Lung (tissue), 12 donors: ENCODE data around the gene KRTCAP3. TPM values are rescaled to one million over a fixed set of nuclear protein-coding genes. Genes with fewer than 3 reads are reported as not detected.

ENCODE experiments used
- ATAC-seq: fragments of 200-7000 bp; cut with Tn5 transposase; one replicate; pipeline ENCODE4 v1.9.1; 2020; ENCODE audit warnings: moderate number of reproducible peaks; ENCODE audit not compliant: insufficient read depth, low FRiP score
- DNase-seq, 3 donors: peaks; one replicate each; pipeline ENCODE4 v3.0.0-alpha.2; 2013 to 2017
- H3K27ac ChIP-seq, 2 donors: one replicate each; pipeline ENCODE4 v1.5.1; 2013; ENCODE audit warnings: mild to moderate bottlenecking in 2 of 2, moderate library complexity in 2 of 2, control low read depth in 1 of 2, inconsistent platforms in 1 of 2, low read depth in 1 of 2, low read length in 1 of 2
- H3K27me3 ChIP-seq, 3 donors: one replicate each; pipeline ENCODE4 v1.5.1; 2013; ENCODE audit warnings: low read length in 2 of 3; ENCODE audit not compliant: control insufficient read depth in 3 of 3, insufficient read depth in 3 of 3
- H3K36me3 ChIP-seq, 4 donors: one replicate each; pipeline ENCODE4 v1.5.1; 2013; ENCODE audit warnings: low read length in 4 of 4, mild to moderate bottlenecking in 1 of 4, moderate library complexity in 1 of 4; ENCODE audit not compliant: control insufficient read depth in 4 of 4, insufficient read depth in 4 of 4
- H3K4me1 ChIP-seq, 5 donors: one replicate each; pipeline ENCODE4 v1.5.1; 2013; ENCODE audit warnings: low read length in 5 of 5, mild to moderate bottlenecking in 2 of 5, moderate library complexity in 1 of 5; ENCODE audit not compliant: control insufficient read depth in 5 of 5, insufficient read depth in 5 of 5
- H3K4me3 ChIP-seq: one replicate; pipeline ENCODE4 v1.5.1; 2013; ENCODE audit warnings: mild to moderate bottlenecking, control low read depth, moderate library complexity
- H3K9ac ChIP-seq, 2 donors: one replicate each; pipeline ENCODE4 v1.5.1; 2013; ENCODE audit warnings: low read length in 2 of 2, control low read depth in 1 of 2; ENCODE audit not compliant: insufficient read depth in 1 of 2
- H3K9me3 ChIP-seq, 4 donors: one replicate each; pipeline ENCODE4 v1.5.1; 2013; ENCODE audit warnings: low read length in 3 of 4, mild to moderate bottlenecking in 1 of 4, moderate library complexity in 1 of 4; ENCODE audit not compliant: control insufficient read depth in 4 of 4, insufficient read depth in 3 of 4
- WGBS, 2 donors: extraction: QIAGEN DNeasy Blood & Tissue Kit; methylation state at CpG; one replicate each; pipeline ENCODE4 v1.1.7; 2013; 5-methylcytosine and 5-hydroxymethylcytosine counted together
- polyA plus RNA-seq, 2 donors: library from polyadenylated mRNA; stranded (reverse); fragments of 200-250 nt; gene quantifications; one replicate each; pipeline ENCODE4 v1.2.1, GENCODE V29; 2013
- total RNA-seq, 2 donors: library from RNA; depleted of rRNA in 1 of 2; stranded (reverse); fragments of >200 nt in 1 of 2; gene quantifications; one replicate each; pipeline ENCODE4 v1.2.1, GENCODE V29; 2014 to 2021
- TF ChIP-seq, protein P1 (sequence below): IDR thresholded peaks from 2 replicates; pipeline ENCODE4 v1.5.1; 2012; ENCODE audit warnings: mild to moderate bottlenecking; ENCODE audit errors: control extremely low read depth, extremely low read depth
- donor health status: control.
- donor health status: control.
- donor health status: Bipolar disorder and iron deficiency.
- donor health status: healthy.
- donor health status: DM: yes; HTN: yes; CAD: no.

KRTCAP3 gene
- total and polyA plus RNA-seq, 4 donors = 13.6 to 50.2 (median 37.7) TPM

DNA sequence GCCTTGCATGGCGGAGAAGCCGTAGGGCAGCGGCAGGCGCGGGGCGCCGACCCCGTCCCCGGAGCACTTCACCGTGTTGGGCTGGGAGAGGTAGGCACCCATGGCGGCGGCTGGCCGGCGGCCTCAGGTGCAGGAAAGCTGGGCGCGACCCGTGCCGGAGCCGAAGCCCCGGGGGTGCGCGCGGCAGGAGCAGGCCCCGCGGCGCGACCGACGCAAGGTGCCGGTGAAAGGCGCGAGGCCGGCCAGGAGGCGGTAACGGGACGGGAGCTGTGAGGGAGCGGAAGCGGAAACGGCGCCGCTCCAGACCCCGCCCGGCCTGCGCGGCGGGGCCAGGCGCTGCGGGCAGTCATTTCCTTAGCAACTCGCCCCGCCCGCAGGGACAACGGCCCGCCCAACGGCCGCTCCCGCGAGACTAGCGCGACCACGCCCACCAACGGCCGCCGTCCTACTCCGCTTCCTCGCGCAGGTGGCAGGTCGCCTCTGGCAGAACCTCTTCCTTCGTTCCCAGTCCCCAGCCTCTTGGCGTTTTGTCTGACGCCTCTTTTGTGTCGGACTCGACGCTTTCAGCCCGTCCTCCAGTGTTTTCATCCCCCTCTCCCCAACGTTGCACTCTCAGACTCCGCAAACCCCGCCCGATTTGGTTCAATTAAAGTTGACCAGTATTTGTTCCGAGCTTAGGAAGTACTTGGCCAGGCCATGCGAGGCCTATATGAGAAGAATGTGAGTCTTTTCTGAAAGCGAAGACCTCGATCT, 32.7 kb upstream of the KRTCAP3 start, which contains the start of gene PPM1G:
PPM1G (minus strand) TSS at position 271 of the 753 bp plus-strand sequence; CDS start at position 102, 169 bp downstream.
- peak within 1 kb of the TSS; percentile 88 for H3K4me3 ChIP-seq
- no peaks in the 10 kb centered on the region for H3K9me3 ChIP-seq
- H3K36me3 ChIP-seq = peaks cover 0 to 4% (median 3%) of the 10 kb centered on the region in 4 donors
- TF ChIP-seq, protein P1, sequence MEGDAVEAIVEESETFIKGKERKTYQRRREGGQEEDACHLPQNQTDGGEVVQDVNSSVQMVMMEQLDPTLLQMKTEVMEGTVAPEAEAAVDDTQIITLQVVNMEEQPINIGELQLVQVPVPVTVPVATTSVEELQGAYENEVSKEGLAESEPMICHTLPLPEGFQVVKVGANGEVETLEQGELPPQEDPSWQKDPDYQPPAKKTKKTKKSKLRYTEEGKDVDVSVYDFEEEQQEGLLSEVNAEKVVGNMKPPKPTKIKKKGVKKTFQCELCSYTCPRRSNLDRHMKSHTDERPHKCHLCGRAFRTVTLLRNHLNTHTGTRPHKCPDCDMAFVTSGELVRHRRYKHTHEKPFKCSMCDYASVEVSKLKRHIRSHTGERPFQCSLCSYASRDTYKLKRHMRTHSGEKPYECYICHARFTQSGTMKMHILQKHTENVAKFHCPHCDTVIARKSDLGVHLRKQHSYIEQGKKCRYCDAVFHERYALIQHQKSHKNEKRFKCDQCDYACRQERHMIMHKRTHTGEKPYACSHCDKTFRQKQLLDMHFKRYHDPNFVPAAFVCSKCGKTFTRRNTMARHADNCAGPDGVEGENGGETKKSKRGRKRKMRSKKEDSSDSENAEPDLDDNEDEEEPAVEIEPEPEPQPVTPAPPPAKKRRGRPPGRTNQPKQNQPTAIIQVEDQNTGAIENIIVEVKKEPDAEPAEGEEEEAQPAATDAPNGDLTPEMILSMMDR = no peak
- peak within 1 kb of the TSS; percentile 47 to 76 for H3K9ac ChIP-seq
- peak within 1 kb of the TSS; percentile 91 to 94 for H3K27ac ChIP-seq
- H3K4me1 ChIP-seq = peaks cover 0 to 18% (median 4%) of the 10 kb centered on the region in 5 donors
- ATAC-seq = peak; percentile 99
- DNase-seq = peak; percentile 93 to 96 (median 95)
- no peaks in the 10 kb centered on the region for H3K27me3 ChIP-seq
- WGBS, 2 donors = 1% methylated on average over 50 to 82 of the region's 82 CpGs

DNA sequence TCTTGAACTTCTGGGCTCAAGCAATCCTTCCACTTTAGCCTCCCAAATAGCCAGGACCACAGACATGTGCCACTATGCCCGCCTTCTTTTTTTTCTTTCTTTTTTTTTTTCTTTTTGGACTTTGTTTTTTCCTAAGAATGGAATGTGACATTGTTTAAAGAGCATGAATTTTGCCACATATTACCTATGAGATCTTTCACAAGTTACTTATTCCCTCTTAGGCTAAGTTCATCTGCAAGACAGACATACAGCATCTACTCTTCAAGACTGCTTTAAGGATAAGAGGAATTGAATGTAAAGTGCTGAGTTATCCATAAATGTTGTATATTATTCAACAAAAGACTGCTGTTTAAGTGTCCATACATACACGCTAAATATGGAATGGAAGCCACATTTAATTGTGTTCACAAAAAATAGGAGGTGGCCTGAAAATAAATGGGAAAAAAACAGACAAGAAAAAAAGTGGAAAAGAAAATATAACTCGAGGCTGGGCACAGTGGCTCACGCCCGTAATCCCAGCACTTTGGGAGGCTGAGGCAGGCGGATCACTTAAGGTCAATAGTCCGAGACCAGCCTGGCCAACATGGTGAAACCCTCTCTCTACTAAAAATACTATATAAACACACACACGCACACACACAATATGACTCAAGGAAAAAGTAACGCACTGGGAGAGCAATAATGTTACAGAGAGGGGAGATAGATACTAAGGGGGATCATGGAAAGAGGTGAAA, 29.6 kb upstream of the KRTCAP3 start:
- Histone ChIP-seq H3K36me3 (peaks cover 0 to under 1% (median 0%) of the 10 kb centered on the region in 4 donors), H3K27me3 (no peaks in the 10 kb centered on the region), H3K4me1 (peaks cover 0 to 16% (median 4%) of the 10 kb centered on the region in 5 donors), H3K9ac (no peak overlapping the region), H3K9me3 (no peaks in the 10 kb centered on the region), H3K4me3 (no peak overlapping the region), H3K27ac (no peak overlapping the region)
- ATAC-seq (no peak), DNase-seq (no peak)
- TF ChIP-seq, protein P1 = no peak
- 91 to 92% methylated on average over 9 of the region's 9 CpGs for WGBS, 2 donors

DNA sequence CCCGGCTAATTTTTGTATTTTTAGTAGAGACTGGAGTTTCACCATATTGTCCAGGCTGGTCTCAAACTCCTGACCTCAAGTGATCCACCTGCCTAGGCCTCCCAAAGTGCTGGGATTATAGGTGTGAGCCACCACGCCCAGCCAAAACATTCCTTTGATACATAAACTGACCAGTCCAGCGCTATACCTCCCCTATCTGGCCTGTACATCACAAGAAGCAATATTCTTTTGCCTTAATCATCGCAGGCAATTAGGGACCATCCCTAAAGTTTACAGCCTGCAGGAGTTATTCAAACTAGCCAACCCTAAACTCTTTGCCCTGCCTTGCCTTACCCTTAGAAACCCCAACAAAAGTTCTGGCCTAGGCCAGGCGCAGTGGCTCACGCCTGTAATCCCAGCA, 26.0 kb upstream of the KRTCAP3 start:
- no peak overlapping the region for H3K27ac ChIP-seq
- H3K9me3 ChIP-seq = no peaks in the 10 kb centered on the region
- TF ChIP-seq, protein P1 = no peak
- DNase-seq (no peak), ATAC-seq (no peak)
- H3K4me3 ChIP-seq = no peak overlapping the region
- no peak overlapping the region for H3K9ac ChIP-seq
- H3K27me3 ChIP-seq = no peaks in the 10 kb centered on the region
- no peaks in the 10 kb centered on the region for H3K36me3 ChIP-seq
- WGBS, 2 donors = 97% methylated on average over 6 of the region's 6 CpGs
- H3K4me1 ChIP-seq = no peaks in the 10 kb centered on the region
